OCI-LY3 (cell line): ENCODE data around the gene CD99L2.

Source experiments
- H2AFZ ChIP-seq: fragments of 200-600, 300-600 bp; shearing (Covaris generic); 2 replicates; pipeline ENCODE4 v1.6.0; 2014; ENCODE audit warnings: antibody characterized with exemption, low read depth, low read length
- H3K27ac ChIP-seq: fragments of 200-600, 300-600 bp; sonication (generic); 2 replicates; pipeline ENCODE4 v1.5.1; 2014; ENCODE audit warnings: mild to moderate bottlenecking, low read length, moderate library complexity, mixed read lengths
- H3K27me3 ChIP-seq: fragments of 200-600, 300-600 bp; sonication (generic); 2 replicates; pipeline ENCODE4 v1.6.1; 2014; ENCODE audit warnings: low read depth, low read length, mixed read lengths
- H3K36me3 ChIP-seq: fragments of 200-600, 300-600 bp; sonication (generic); replicated peaks from 2 replicates; pipeline ENCODE3; 2014; ENCODE audit warnings: low read depth, low read length, mixed read lengths
- H3K4me1 ChIP-seq: fragments of 300-600, 200-600 bp; sonication (generic); 2 replicates; pipeline ENCODE4 v1.6.1; 2014; ENCODE audit warnings: low read length, mixed read lengths
- H3K4me2 ChIP-seq: fragments of 200-600, 300-600 bp; sonication (generic); 2 replicates; pipeline ENCODE4 v1.6.1; 2014; ENCODE audit warnings: low read length, mixed read lengths
- H3K4me3 ChIP-seq: fragments of 300-600, 200-600 bp; sonication (generic); 2 replicates; pipeline ENCODE4 v1.5.1; 2014; ENCODE audit warnings: antibody characterized with exemption, mild to moderate bottlenecking, low read length, moderate library complexity
- H3K79me2 ChIP-seq: fragments of 300-600, 200-600 bp; shearing (Covaris generic); 2 replicates; pipeline ENCODE4 v1.6.1; 2014; ENCODE audit warnings: mild to moderate bottlenecking, low read length, mixed read lengths
- H3K9ac ChIP-seq: fragments of 300-600, 200-600 bp; shearing (Covaris generic); 2 replicates; pipeline ENCODE4 v1.6.0; 2014; ENCODE audit warnings: mild to moderate bottlenecking, low read length, moderate library complexity
- H3K9me3 ChIP-seq: fragments of 200-600, 300-600 bp; shearing (Covaris generic); 2 replicates; pipeline ENCODE4 v1.6.1; 2014; ENCODE audit warnings: low read length, mixed read lengths; ENCODE audit not compliant: insufficient read depth
- H4K20me1 ChIP-seq: fragments of 200-600, 300-600 bp; sonication (generic); 2 replicates; pipeline ENCODE4 v1.6.1; 2016; ENCODE audit warnings: low read length, mixed read lengths; ENCODE audit not compliant: insufficient read depth
- CTCF ChIP-seq: fragments of 200-600, 300-600 bp; sonication (generic); IDR thresholded peaks from 2 replicates; pipeline ENCODE4 v1.5.1; 2014; ENCODE audit warnings: antibody characterized with exemption, low read length, low read depth
- EZH2phosphoT487 ChIP-seq: fragments of 200-600 bp; shearing (Covaris generic); IDR thresholded peaks from 2 replicates; pipeline ENCODE4 v1.6.1; 2018; ENCODE audit warnings: antibody characterized with exemption, mixed run types, low read depth

The CD99L2 gene

GRCh38 chrX:150940844-150941495, 42.5 kb upstream of the CD99L2 start:
- Histone ChIP-seq H3K9me3 (no peaks in the 10 kb centered on the region), H3K4me2 (no peak overlapping the region), H4K20me1 (no peaks in the 10 kb centered on the region), H3K4me3 (no peak overlapping the region), H3K36me3 (no peaks in the 10 kb centered on the region), H3K79me2 (no peaks in the 10 kb centered on the region), H3K27ac (no peak overlapping the region), H2AFZ (no peak overlapping the region), H3K4me1 (no peaks in the 10 kb centered on the region), H3K9ac (no peak overlapping the region), H3K27me3 (no peaks in the 10 kb centered on the region)
- TF ChIP-seq CTCF, result no peak
- TF ChIP-seq EZH2phosphoT487, result no peak

GRCh38 chrX:150936556-150936955, 38.1 kb upstream of the CD99L2 start:
- Histone ChIP-seq H3K4me2 (no peak overlapping the region), H3K9me3 (no peaks in the 10 kb centered on the region), H3K4me3 (no peak overlapping the region), H4K20me1 (no peaks in the 10 kb centered on the region), H3K36me3 (no peaks in the 10 kb centered on the region), H3K4me1 (no peaks in the 10 kb centered on the region), H3K9ac (no peak overlapping the region), H3K79me2 (no peaks in the 10 kb centered on the region), H3K27me3 (peaks cover 3% of the 10 kb centered on the region; the same call in 1 of the 2 replicates), H3K27ac (no peak overlapping the region), H2AFZ (no peak overlapping the region)
- no peak for TF ChIP-seq EZH2phosphoT487
- no peak for TF ChIP-seq CTCF

GRCh38 chrX:150935467-150935866, 37.0 kb upstream of the CD99L2 start:
- no peak overlapping the region for H3K4me3 ChIP-seq
- H3K79me2 ChIP-seq, result no peaks in the 10 kb centered on the region
- no peaks in the 10 kb centered on the region for H3K9me3 ChIP-seq
- TF ChIP-seq EZH2phosphoT487 (no peak), CTCF (no peak)
- H4K20me1 ChIP-seq, result no peaks in the 10 kb centered on the region
- no peaks in the 10 kb centered on the region for H3K4me1 ChIP-seq
- peaks cover 3% of the 10 kb centered on the region; the same call in 1 of the 2 replicates for H3K27me3 ChIP-seq
- H3K36me3 ChIP-seq, result no peaks in the 10 kb centered on the region
- H3K9ac ChIP-seq, result no peak overlapping the region
- no peak overlapping the region for H2AFZ ChIP-seq
- H3K4me2 ChIP-seq, result no peak overlapping the region
- H3K27ac ChIP-seq, result no peak overlapping the region

- Histone ChIP-seq H3K36me3 (no peaks in the 10 kb centered on the region), H2AFZ (no peak overlapping the region), H3K4me1 (no peaks in the 10 kb centered on the region), H4K20me1 (no peaks in the 10 kb centered on the region), H3K27ac (no peak overlapping the region), H3K9me3 (no peaks in the 10 kb centered on the region), H3K4me2 (no peak overlapping the region), H3K27me3 (peaks cover 3% of the 10 kb centered on the region; the same call in 1 of the 2 replicates), H3K4me3 (no peak overlapping the region), H3K79me2 (no peaks in the 10 kb centered on the region), H3K9ac (no peak overlapping the region)
- TF ChIP-seq EZH2phosphoT487, result no peak
- no peak for TF ChIP-seq CTCF
These were observed 36.0 kb upstream of the CD99L2 start for GRCh38 chrX:150934453-150934852.
